Natural killer cell (primary cell): ENCODE results near the gene NEAT1. TPM values are rescaled to one million over a fixed set of nuclear protein-coding genes. Genes with fewer than 3 reads are reported as not detected.

ENCODE experiments used
- ATAC-seq, 3 donors: fragments of 150-1000 bp in 2 of 3; fragments of 200-7000 bp in 1 of 3; cut with Tn5 transposase; 1 replicate in 1 of 3; 2 replicates in 2 of 3; pipeline ENCODE4 v1.10.0; 2021; ENCODE audit warnings: mild to moderate bottlenecking in 2 of 3, moderate library complexity in 2 of 3
- DNase-seq, 2 donors: peaks; one replicate each; pipeline versions ENCODE4 v3.0.0 to v3.0.0-alpha.2; 2013 to 2021; ENCODE audit warnings: mixed read lengths in 1 of 2
- H3K27ac ChIP-seq: one replicate; pipeline ENCODE4 v1.5.1; 2013; ENCODE audit warnings: mild to moderate bottlenecking, low read length
- H3K27me3 ChIP-seq: one replicate; pipeline ENCODE4 v1.6.1; 2013; ENCODE audit warnings: low read length; ENCODE audit not compliant: control insufficient read depth, insufficient read depth
- H3K36me3 ChIP-seq: one replicate; pipeline ENCODE4 v1.6.1; 2013; ENCODE audit warnings: low read length; ENCODE audit not compliant: control insufficient read depth, insufficient read depth
- H3K4me1 ChIP-seq: one replicate; pipeline ENCODE4 v1.6.1; 2013; ENCODE audit warnings: low read length; ENCODE audit not compliant: control insufficient read depth, insufficient read depth
- H3K4me3 ChIP-seq: one replicate; pipeline ENCODE4 v1.5.1; 2013; ENCODE audit warnings: low read length
- H3K9me3 ChIP-seq: one replicate; pipeline ENCODE4 v1.6.1; 2013; ENCODE audit warnings: low read length; ENCODE audit not compliant: control insufficient read depth, insufficient read depth
- H3K27ac Mint-ChIP-seq, 2 donors: one replicate each; pipeline ENCODE4 v1.8.0; 2022; ENCODE audit warnings: mild to moderate bottlenecking in 2 of 2, mixed read lengths in 2 of 2, moderate library complexity in 1 of 2
- H3K27me3 Mint-ChIP-seq, 2 donors: one replicate each; pipeline ENCODE4 v1.8.0; 2022; ENCODE audit warnings: low read depth in 2 of 2, mixed read lengths in 2 of 2
- H3K36me3 Mint-ChIP-seq: one replicate; pipeline ENCODE4 v1.8.0; 2022; ENCODE audit warnings: mixed read lengths
- H3K4me1 Mint-ChIP-seq, 2 donors: one replicate each; pipeline ENCODE4 v1.8.0; 2022; ENCODE audit warnings: mixed read lengths in 2 of 2
- H3K4me3 Mint-ChIP-seq: one replicate; pipeline ENCODE4 v1.8.0; 2022; ENCODE audit warnings: mild to moderate bottlenecking, moderate library complexity, mixed read lengths
- H3K9me3 Mint-ChIP-seq, 2 donors: one replicate each; pipeline ENCODE4 v1.8.0; 2022; ENCODE audit warnings: mixed read lengths in 2 of 2
- CTCF ChIP-seq: fragments of 200-600 bp; IDR thresholded peaks from one replicate; pipeline ENCODE4 v1.8.0; 2022; ENCODE audit warnings: antibody characterized with exemption
- WGBS: methylation state at CpG from one replicate; pipeline ENCODE4 v1.1.7; 2013; ENCODE audit warnings: missing lambda C conversion rate; ENCODE audit not compliant: insufficient coverage; 5-methylcytosine and 5-hydroxymethylcytosine counted together
- intact Hi-C: fragments of 100-400 bp; cut with micrococcal nuclease; formaldehyde crosslinking; loops from one replicate; pipeline ENCODE4 v1.14.2; 2022
- total RNA-seq, 4 donors: library from RNA; stranded (reverse); fragments of 120-200 nt in 1 of 4; gene quantifications; one replicate each; pipeline versions ENCODE4 v1.2.3 to v1.2.4, GENCODE V29; 2013 to 2022

The NEAT1 gene
- total RNA-seq, 3 donors from 2014 or later (not counting 1 experiment from before 2014, with no cell fraction given) = 1,031 to 1,768 (median 1,493) TPM

- no peaks in the 10 kb centered on the region for H3K36me3 Mint-ChIP-seq
- peaks cover 33% of the 10 kb centered on the region for H3K4me1 ChIP-seq
These were observed 29.7 kb upstream of the NEAT1 start for GRCh38 chr11:65392899-65393298.

GRCh38 chr11:65393513-65394079 is 29.0 kb upstream of the NEAT1 start:
- H3K4me1 Mint-ChIP-seq = peaks cover 18 to 29% of the 10 kb centered on the region in 2 donors

More at GRCh38 chr11:65392899-65393298, 29.7 kb upstream of the NEAT1 start:
- H3K27ac Mint-ChIP-seq = no peak overlapping the region
- intact Hi-C loops = no loop called here
- H3K27me3 ChIP-seq = no peaks in the 10 kb centered on the region
- no peaks in the 10 kb centered on the region for H3K9me3 ChIP-seq
- no peaks in the 10 kb centered on the region for H3K27me3 Mint-ChIP-seq
- peaks cover 40% of the 10 kb centered on the region for H3K36me3 ChIP-seq
- ATAC-seq (no peak), DNase-seq (no peak)
- 94% methylated on average over 5 of the region's 5 CpGs for WGBS
- no peak overlapping the region for H3K4me3 ChIP-seq
- no peaks in the 10 kb centered on the region for H3K9me3 Mint-ChIP-seq
- no peak for TF ChIP-seq CTCF
- no peak overlapping the region for H3K4me3 Mint-ChIP-seq
- H3K27ac ChIP-seq = no peak overlapping the region
- peaks cover 20 to 36% of the 10 kb centered on the region in 2 donors for H3K4me1 Mint-ChIP-seq

DNA sequence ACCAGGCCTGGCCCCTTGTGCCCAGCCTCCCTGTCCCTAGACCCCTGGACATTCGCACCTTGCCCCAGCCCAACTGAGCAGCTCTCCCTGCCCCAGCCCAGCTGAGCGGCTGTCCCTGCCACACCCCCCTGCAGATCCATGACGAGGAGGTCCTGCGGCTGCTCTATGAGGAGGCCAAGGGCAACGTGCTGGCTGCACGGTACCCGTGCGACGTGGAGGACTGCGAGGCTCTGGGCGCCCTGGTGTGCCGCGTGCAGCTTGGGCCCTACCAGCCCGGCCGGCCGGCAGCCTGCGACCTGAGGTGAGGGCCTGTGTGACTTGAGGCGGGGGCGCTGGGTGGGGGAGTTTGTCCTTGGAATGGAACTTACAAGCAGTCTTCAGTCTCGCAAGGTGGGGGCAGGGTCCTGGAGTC is 28.5 kb upstream of the NEAT1 start:
- ATAC-seq = no peak
- WGBS = 98% methylated on average over 20 of the region's 20 CpGs
- peaks cover 13 to 23% of the 10 kb centered on the region in 2 donors for H3K4me1 Mint-ChIP-seq
- DNase-seq = no peak
- H3K9me3 ChIP-seq = no peaks in the 10 kb centered on the region
- H3K4me1 ChIP-seq = peaks cover 20% of the 10 kb centered on the region
- H3K27ac ChIP-seq = no peak overlapping the region
- no peak overlapping the region for H3K4me3 Mint-ChIP-seq
- H3K36me3 ChIP-seq = peaks cover 41% of the 10 kb centered on the region
- intact Hi-C loops = no loop called here
- H3K9me3 Mint-ChIP-seq = no peaks in the 10 kb centered on the region
- TF ChIP-seq CTCF = no peak
- no peak overlapping the region for H3K27ac Mint-ChIP-seq
- no peaks in the 10 kb centered on the region for H3K27me3 ChIP-seq
- H3K36me3 Mint-ChIP-seq = no peaks in the 10 kb centered on the region
- H3K27me3 Mint-ChIP-seq = no peaks in the 10 kb centered on the region
- H3K4me3 ChIP-seq = no peak overlapping the region

More at GRCh38 chr11:65393513-65394079, 29.0 kb upstream of the NEAT1 start:
- no peak for TF ChIP-seq CTCF
- no peak overlapping the region for H3K27ac Mint-ChIP-seq
- WGBS = 94% methylated on average over 17 of the region's 17 CpGs
- no peaks in the 10 kb centered on the region for H3K9me3 Mint-ChIP-seq
- H3K27me3 Mint-ChIP-seq = no peaks in the 10 kb centered on the region
- Histone ChIP-seq H3K27ac (no peak overlapping the region), H3K4me1 (peaks cover 26% of the 10 kb centered on the region), H3K36me3 (peaks cover 40% of the 10 kb centered on the region), H3K27me3 (no peaks in the 10 kb centered on the region), H3K9me3 (no peaks in the 10 kb centered on the region), H3K4me3 (no peak overlapping the region)
- no peak for ATAC-seq
- no peaks in the 10 kb centered on the region for H3K36me3 Mint-ChIP-seq
- H3K4me3 Mint-ChIP-seq = no peak overlapping the region
- intact Hi-C loops = no loop called here
- no peak for DNase-seq
